Neuron (in vitro differentiated cells): ENCODE data around the gene BMP8B.
A peak's percentile ranks its signal among the peaks of the same experiment; 100 is the strongest.

Experiments used
- H2AFZ ChIP-seq: one replicate; pipeline ENCODE4 v1.6.1; 2013; ENCODE audit warnings: low read depth, mild to moderate bottlenecking, inconsistent platforms, low read length, moderate library complexity
- H3K27me3 ChIP-seq: one replicate; pipeline ENCODE4 v1.6.1; 2013; ENCODE audit warnings: low read length; ENCODE audit not compliant: insufficient read depth
- H3K36me3 ChIP-seq: one replicate; pipeline ENCODE4 v1.6.1; 2013; ENCODE audit warnings: low read length; ENCODE audit not compliant: insufficient read depth
- H3K4me1 ChIP-seq: one replicate; pipeline ENCODE4 v1.6.1; 2013; ENCODE audit warnings: low read length; ENCODE audit not compliant: insufficient read depth
- H3K4me3 ChIP-seq: 2 replicates; pipeline ENCODE4 v1.5.1; 2013; ENCODE audit warnings: mild to moderate bottlenecking, low read length, moderate library complexity
- H3K9me3 ChIP-seq: one replicate; pipeline ENCODE4 v1.6.1; 2013; ENCODE audit warnings: low read length

BMP8B gene

DNA sequence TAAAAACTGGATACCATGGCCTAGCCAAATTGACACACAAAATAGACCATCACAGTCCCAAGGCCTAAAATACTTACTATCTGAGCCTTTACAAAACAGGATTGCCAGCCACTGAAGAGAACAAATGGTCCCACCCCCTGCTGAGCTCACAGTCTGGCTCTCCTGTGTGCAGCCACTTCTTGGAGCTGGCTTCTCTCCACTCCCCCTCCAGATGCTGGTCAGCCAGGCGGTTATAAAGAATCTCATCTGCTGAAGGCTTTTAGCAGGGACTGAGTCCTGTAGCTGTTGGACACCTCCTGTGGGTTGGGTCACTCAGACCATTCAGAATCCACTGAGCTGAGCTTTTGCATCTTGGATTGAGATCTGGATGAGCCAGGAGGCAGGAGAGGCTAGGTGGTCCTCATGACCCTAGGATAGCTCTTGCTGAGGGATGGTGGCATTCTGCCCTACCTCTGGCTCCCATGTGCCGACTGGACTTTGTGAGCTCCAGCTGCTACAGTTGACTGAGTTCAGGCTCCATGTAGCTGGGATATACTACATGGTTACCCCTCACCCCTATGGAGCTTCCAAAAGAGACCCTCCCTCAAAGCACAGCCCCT is 33.7 kb downstream of the BMP8B start:
- Histone ChIP-seq H3K36me3 (peaks cover 84% of the 10 kb centered on the region), H3K4me1 (no peaks in the 10 kb centered on the region), H2AFZ (no peak overlapping the region), H3K9me3 (no peaks in the 10 kb centered on the region), H3K27me3 (no peaks in the 10 kb centered on the region), H3K4me3 (no peak overlapping the region)

DNA sequence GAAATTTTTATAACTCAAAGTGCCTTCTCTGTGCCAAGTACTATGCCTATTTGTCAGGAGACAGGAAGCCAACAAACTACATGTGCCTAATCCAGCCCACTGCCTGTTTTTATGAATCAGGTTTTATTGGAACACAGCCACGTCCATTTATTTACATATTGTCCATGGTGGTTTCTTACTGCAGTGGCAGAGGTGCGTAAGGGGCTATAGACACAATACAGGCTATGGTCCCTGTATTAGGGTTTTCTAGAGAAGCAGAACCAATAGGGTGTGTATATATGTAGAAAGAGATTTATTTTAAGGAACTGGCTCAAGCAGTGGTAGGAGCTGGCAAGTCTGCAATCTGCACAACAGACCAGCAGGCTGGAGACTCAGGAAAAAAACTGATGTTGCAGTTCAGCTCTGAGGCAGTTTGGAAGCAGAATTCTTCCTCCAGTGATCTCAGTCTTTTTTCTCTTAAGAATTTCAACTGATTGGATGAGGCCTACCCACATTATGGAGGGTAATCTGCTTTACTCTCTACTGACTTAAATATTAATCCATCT is 34.6 kb downstream of the BMP8B start:
- Histone ChIP-seq H2AFZ (no peak overlapping the region), H3K27me3 (no peaks in the 10 kb centered on the region), H3K4me3 (no peak overlapping the region), H3K4me1 (no peaks in the 10 kb centered on the region), H3K9me3 (no peaks in the 10 kb centered on the region), H3K36me3 (peaks cover 88% of the 10 kb centered on the region)

DNA sequence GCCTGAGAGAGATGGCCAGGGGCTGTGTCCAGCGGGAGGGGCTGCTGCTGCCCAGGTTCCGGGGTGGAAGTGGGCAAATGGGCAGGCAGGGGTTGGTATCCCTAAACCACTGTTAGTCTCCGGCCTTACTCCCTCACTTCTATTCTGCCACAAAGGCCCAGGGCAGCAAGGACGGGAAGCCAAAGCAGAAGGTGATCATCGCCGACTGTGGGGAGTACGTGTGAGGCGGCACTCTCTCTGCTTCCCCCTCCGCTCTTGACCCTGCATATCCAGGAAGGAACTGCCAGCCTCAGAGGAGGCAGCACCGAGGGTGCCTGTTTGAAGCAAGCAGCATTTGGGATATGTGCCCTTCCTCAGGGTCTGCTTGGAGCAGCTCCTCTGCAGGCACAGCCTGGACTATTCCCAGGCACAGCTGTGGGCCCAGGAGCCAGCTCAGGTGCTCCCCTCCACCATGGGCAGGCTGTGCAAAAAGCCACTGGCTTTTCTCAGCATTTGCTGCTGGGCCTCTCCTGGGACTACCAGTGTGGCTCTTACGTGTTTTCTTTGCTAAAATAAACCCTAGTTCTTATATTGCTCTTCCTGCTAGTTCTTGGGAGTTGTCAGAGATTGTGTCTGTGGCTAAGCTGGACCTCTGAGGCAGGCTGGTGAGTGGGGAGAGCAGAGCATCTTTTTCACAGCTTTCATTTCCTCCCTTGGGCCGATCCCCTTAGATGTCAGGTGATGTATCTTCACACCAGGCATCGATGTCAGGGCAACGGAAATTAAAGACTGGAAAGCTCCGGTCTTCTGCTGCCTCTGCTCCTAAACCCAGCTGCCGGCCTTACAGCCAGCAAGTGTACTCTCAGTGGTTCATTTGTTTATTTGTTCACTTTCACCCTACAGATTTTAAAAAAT is 35.3 kb downstream of the BMP8B start:
- Histone ChIP-seq H3K4me1 (no peaks in the 10 kb centered on the region), H3K36me3 (peaks cover 92% of the 10 kb centered on the region), H2AFZ (no peak overlapping the region), H3K9me3 (no peaks in the 10 kb centered on the region), H3K4me3 (no peak overlapping the region), H3K27me3 (no peaks in the 10 kb centered on the region)

DNA sequence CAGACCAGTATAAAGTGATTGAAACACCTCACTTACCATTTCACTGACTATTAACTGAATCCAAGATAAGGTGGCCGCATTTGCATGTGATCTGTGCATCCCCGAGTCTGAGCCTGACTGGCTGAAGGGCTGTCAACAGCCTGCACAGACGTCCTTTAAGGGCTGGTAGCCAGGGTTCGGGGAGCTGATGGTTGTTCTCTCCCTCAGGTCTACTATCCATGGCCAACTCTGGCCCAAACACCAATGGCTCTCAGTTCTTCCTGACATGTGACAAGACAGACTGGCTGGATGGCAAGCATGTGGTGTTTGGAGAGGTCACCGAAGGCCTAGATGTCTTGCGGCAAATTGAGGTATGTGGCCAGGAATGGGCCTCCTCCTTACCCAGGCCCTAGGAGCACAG is 36.0 kb downstream of the BMP8B start:
- peaks cover 92% of the 10 kb centered on the region for H3K36me3 ChIP-seq
- no peaks in the 10 kb centered on the region for H3K27me3 ChIP-seq
- H3K4me1 ChIP-seq, result no peaks in the 10 kb centered on the region
- H3K9me3 ChIP-seq, result no peaks in the 10 kb centered on the region
- no peak overlapping the region for H3K4me3 ChIP-seq
- no peak overlapping the region for H2AFZ ChIP-seq

DNA sequence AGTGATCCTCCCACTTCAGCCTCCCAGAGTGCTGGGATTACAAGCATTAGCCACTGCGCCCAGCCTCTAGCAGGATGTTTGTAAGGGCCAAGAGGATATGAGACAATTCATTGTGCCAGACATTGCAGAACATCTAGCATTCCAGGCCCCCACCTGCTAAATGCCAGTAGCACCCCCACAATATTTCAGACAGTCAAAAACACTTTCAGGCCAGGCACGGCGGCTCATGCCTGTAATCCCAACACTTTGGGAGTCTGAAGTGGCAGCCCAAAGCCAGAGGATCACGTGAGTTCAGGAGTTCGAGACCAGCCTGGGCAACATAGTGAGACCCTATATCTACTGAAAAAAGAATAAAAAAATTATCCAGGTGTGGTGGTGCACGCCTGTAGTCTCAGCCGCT is 37.1 kb downstream of the BMP8B start:
- H3K4me3 ChIP-seq, result no peak overlapping the region
- no peaks in the 10 kb centered on the region for H3K4me1 ChIP-seq
- no peaks in the 10 kb centered on the region for H3K27me3 ChIP-seq
- no peaks in the 10 kb centered on the region for H3K9me3 ChIP-seq
- H3K36me3 ChIP-seq, result peaks cover 89% of the 10 kb centered on the region
- H2AFZ ChIP-seq, result no peak overlapping the region

DNA sequence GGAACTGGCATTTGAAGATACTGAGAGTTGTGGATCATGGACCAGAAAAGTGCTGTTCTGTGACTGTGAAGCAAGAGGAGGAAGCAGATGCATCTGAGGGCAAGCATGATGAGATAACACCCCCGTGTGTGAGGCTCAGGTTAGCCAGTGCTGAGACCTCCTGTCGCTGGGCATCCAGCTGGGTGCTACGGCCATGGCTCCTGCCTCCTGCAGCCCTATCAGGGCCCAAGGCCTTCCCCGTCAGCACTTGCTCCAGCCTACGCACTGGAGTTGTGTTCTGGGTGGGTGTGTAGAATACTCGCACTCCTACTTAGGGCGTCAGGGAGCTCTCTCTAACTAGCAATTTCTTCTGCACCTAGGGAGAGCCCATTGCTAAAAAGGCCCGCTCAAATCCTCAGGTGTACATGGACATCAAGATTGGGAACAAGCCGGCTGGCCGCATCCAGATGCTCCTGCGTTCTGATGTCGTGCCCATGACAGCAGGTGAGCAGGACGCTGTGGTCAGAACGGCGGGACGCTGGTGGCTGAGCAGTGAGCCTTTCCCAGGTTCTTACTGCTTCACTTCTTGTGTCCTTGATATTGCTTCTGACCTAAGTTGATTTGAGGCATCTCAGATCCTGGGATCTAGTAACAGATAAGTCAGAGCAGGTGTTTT is 43.5 kb downstream of the BMP8B start:
- Histone ChIP-seq H3K36me3 (peaks cover 92% of the 10 kb centered on the region), H3K4me1 (peaks cover 7% of the 10 kb centered on the region), H3K27me3 (no peaks in the 10 kb centered on the region), H2AFZ (no peak overlapping the region), H3K4me3 (no peak overlapping the region), H3K9me3 (no peaks in the 10 kb centered on the region)

DNA sequence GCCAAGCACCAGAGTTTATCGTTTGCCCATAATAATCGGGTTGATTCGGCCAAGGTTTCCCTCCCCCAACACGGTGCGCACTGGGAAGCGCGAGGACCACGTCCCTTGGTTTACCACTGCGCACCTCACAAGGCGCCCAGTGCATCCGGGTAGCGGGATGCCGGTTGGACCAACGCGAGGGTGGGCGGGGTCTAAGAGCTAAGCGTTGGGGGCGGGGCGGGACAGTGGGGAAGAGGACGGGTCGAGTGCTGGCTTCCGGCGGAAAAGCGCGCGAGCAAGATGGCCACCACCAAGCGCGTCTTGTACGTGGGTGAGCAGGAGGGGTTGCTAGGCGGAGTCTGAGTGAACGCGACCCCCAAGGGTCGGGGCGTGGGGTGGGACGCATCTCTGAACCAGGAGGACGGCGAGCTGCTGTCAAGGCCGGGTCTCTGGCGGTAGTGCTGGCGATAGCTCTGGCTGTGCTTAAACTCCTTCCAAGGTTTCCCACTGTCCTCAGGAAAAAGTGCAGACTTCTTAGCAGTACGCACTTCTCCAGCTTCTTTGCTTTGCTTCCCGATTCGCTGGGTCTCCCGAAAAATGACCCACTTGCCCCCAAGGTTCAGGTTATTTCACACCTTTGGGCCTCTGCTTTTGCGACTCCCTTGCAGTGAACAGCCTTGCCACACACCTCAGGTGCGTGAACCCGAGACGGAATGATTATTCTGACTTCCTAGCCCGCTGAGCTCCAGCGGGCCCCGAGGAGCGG is 49.9 kb downstream of the BMP8B start, which contains the start of gene PPIE:
Gene PPIE (plus strand): TSS at position 261 of the 745 bp plus-strand sequence. CDS start 19 bp downstream, at position 280.
- Histone ChIP-seq H3K4me3 (peak within 1 kb of the TSS; percentile 78), H3K9me3 (no peaks in the 10 kb centered on the region), H2AFZ (peak within 1 kb of the TSS; percentile 53), H3K36me3 (peaks cover 36% of the 10 kb centered on the region), H3K27me3 (peaks cover 6% of the 10 kb centered on the region), H3K4me1 (peaks cover 17% of the 10 kb centered on the region)

DNA sequence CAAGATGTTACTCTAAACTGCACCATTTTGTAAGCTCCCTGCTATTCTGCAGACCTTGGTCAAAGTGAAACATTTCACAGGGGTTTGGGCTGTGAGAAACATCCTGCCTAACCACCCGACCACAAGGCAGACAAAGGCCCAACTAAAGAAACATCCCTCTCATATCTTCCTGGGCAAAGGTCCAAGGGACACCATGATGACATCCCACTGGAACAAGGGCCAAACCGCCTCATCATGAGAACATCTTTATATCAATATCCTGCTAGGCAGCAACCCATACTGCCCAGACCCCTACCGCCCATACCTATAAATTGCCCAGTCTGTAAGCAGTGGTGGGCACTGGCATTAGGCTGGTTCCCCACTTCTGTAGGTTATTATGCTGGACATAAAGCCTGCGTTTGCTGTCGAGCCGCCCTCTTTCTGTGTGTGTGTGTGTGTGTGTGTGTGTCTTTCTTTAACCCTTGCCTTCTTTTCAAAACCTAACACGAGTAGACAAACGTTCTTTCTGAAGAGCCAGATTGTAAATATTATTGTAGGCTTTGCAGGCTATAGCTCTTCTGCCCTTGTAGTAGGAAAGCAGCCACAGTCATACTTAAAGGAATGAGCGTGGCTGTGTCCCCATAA is 51.0 kb downstream of the BMP8B start:
- no peaks in the 10 kb centered on the region for H3K9me3 ChIP-seq
- peaks cover 13% of the 10 kb centered on the region for H3K27me3 ChIP-seq

DNA sequence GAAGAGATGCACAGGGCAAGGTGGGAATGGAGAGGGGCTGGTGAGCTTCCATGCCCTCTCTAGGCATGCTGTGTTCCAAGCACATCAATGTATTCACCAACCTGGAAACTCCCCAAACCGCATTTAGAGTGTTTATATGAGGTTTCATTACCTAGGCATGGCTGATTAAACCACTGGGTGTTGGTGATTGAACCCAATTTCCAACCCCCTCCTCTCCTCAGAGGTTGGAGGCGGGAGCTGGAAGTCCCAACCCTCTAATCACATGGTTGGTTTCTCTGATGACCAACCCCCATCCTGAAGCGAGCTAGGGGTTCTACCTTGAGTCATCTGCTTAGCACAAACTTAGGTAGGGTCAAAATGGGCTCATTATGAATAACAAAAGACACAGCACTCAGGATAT is 52.9 kb downstream of the BMP8B start:
- Histone ChIP-seq H3K4me3 (no peak overlapping the region), H3K27me3 (peaks cover 14% of the 10 kb centered on the region), H3K36me3 (peaks cover 6% of the 10 kb centered on the region), H2AFZ (no peak overlapping the region), H3K9me3 (no peaks in the 10 kb centered on the region), H3K4me1 (peaks cover 16% of the 10 kb centered on the region)

More for the DNA sequence above, 51.0 kb downstream of the BMP8B start:
- H3K4me3 ChIP-seq, result no peak overlapping the region
- peaks cover 17% of the 10 kb centered on the region for H3K4me1 ChIP-seq
- no peak overlapping the region for H2AFZ ChIP-seq
- H3K36me3 ChIP-seq, result peaks cover 24% of the 10 kb centered on the region

DNA sequence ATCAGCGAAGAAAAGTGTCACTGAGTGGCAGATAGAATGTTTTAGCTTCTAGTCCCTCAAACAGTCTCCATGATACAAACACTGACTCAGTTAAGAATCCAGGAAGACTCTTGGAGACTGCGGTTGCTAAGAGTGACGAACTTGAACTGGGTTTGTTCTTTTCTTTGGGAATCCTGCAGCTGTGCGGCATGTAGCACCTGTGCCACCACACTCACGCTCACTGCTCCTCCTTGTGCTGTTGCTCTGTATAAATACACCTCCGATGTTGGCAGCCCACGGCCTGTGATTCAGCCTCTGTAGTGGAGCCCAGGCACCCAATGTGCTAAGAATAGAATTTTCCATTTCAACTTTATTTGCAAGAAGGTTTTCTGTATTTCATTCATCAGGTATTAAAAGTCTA is 55.5 kb downstream of the BMP8B start:
- Histone ChIP-seq H3K4me3 (no peak overlapping the region), H3K36me3 (no peaks in the 10 kb centered on the region), H2AFZ (no peak overlapping the region), H3K4me1 (no peaks in the 10 kb centered on the region), H3K27me3 (peaks cover 29% of the 10 kb centered on the region), H3K9me3 (peaks cover 1% of the 10 kb centered on the region)

DNA sequence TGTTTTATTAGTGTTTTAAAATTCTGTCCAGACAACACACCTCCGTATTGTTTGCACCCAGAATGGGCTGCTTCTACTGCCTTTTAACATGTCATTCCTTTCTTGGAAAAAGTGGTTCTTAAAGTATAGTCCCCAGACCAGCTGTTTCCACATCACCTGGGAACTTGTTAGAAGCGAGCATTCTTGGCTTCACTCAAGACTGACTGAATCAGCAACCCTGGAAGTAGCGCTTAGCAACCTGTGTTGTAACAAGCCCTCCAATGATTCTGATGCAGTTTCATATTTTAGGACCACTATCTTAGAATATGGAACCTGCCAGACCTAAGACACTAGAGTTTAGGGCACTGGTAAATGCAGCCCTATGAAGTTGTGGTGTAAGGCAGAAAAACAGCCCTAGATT is 55.9 kb downstream of the BMP8B start:
- H2AFZ ChIP-seq, result no peak overlapping the region
- no peak overlapping the region for H3K4me3 ChIP-seq
- no peaks in the 10 kb centered on the region for H3K4me1 ChIP-seq
- H3K27me3 ChIP-seq, result peaks cover 33% of the 10 kb centered on the region
- H3K36me3 ChIP-seq, result no peaks in the 10 kb centered on the region
- peaks cover 4% of the 10 kb centered on the region for H3K9me3 ChIP-seq

DNA sequence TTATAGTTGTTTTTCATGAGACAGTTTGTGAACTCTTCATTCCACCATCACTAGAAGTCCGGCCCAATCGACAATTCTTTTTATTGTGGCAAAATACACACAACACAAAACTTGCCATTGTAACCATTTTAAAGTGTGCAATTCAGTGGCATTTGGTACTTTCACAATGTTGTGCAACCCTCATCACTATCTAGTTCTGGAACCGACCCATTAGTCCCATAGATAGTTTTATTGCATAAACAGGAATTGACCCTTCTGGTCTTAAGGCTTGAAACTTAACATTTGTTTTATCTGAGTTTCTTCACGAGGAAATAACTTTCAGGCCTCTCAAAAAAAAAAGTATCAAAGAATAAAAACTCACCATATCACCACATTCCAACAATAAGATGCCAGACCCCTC is 58.8 kb downstream of the BMP8B start:
- Histone ChIP-seq H3K27me3 (peaks cover 41% of the 10 kb centered on the region), H3K4me1 (no peaks in the 10 kb centered on the region), H3K9me3 (peaks cover 4% of the 10 kb centered on the region), H2AFZ (no peak overlapping the region), H3K4me3 (no peak overlapping the region), H3K36me3 (no peaks in the 10 kb centered on the region)
